Measurements from ENCODE around the gene ZNF547.

GRCh38 chr19:57376151-57376550 is 12.8 kb downstream of the ZNF547 start:
- no peak for TF ChIP-seq CTCF (conservative IDR thresholded peaks at IDR 0.05; ENCODE audit: low read depth, low read length)
- TF ChIP-seq EZH2 (IDR thresholded peaks at IDR 0.05; ENCODE audit: borderline replicate concordance, low read depth, low read length, poor library complexity, severe bottlenecking): no peak
